HG03159 (cell line): Measurements from ENCODE around the gene DCST2.
A peak's percentile ranks its signal among the peaks of the same experiment; 100 is the strongest.

ENCODE experiments used
- ATAC-seq: cut with Tn5 transposase; IDR thresholded peaks from one replicate; pipeline ENCODE4 v1.9.1; 2021; ENCODE audit warnings: mild to moderate bottlenecking, moderate library complexity; ENCODE audit not compliant: unreplicated experiment

Gene DCST2

DNA sequence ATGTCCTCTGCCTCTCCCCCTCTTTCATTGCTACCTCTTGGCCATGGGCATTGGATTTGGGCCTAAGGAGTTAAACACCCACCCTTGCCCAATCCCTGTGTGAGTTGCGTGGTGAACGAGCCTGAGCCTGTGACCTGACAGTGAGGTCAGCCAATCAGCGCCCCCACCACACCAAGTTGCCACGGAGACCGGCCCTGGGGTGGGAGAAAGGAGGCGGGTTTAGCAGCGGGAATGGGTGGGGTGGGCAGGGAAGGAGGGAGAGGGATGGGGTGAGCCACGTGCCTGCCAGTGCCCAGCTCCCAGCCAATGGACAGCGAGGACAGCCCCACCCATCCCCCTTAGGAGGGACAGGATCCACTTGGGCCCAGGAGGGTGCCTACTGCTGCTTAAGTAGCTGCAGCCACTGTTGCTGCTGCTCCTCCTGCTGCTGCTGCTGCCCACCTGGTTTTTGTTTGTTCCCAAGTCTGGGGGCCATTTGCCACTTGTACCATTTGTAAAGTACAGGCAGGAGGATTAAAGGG lies 21.5 kb downstream of the DCST2 start:
- ATAC-seq, result no peak

DNA sequence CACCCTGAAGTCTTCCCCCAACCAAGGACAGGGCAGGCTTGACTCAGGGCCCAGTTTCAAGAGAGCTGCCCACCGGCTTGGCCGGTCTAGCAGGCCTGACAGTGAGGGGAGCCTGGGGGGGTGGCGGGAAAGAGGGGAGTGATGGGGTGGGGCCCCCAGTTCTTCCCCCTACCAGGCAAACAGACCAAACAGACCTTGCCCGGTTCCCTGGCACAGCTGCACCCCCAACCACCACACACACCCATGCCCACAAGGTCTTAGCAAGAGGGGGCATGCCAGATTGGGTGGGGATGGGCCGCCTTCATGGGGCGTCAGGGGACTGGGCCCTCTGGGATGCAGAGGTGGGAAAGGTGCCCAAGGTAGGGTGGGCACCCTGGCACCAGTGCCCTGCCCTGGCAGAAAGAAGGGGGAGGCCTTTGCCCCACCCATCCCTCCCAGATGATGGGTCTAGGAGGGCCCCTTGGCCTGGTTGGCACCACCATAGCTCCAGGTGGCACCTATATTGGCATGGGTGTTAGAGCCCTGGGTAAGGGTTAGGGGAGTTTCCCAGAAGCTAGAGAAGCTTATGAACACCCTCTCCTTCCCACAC lies 22.1 kb downstream of the DCST2 start:
- ATAC-seq, result no peak

DNA sequence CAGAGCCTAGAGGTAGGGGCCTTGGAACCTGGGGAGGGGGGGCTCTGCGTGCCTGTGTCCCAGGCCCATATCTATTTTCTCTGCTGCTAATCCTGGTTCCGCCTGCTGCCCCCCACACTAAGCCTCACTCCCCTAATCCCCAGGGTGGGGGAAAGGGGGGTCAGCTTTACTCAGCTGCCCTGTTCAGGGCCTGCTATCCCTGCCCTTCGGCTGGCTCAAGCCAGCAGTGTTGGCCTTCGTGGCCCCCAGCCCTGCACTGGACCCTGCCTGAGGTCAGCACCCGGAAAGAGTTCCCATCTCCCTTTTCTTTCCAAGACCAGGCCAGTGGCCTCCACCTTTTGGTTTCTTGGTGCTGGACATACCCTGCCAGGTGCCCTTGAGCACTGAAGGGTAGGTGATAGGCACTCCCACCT lies 22.6 kb downstream of the DCST2 start:
- ATAC-seq, result no peak

DNA sequence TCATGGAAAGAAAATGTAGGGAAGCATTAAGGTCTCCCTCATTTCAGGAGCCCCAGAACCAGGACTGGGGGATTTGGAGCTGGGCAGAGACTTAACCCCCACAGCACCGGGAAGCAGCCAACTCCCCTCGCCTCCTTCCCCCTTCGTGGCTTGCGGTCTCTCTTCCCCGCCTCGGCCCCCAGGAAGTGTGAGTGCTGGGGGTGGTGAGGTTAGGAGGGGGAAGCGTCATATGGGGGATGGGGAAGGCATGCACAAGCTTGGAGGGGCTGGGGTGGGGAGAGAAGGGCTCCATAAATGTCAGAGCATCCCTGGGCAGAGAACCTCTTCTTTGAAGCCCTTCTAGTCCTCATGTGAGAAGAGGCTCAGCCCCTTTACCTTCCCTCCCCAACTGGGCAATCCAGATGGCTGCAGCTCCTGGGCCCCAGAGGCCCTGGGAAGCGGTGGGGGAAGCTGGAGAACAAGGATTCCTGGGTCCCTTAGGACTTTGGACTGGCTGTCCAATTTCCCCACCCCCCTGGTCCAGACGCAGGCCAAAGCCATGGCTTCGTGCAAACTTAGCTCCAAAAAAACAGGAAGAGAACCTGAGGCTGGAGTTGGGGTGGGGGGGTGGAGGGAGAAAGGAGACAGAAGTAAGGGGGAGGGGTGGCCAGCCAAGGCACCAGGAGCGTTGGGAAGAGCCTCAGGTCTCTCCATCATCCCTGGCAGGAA lies 23.2 kb downstream of the DCST2 start:
- no peak for ATAC-seq

DNA sequence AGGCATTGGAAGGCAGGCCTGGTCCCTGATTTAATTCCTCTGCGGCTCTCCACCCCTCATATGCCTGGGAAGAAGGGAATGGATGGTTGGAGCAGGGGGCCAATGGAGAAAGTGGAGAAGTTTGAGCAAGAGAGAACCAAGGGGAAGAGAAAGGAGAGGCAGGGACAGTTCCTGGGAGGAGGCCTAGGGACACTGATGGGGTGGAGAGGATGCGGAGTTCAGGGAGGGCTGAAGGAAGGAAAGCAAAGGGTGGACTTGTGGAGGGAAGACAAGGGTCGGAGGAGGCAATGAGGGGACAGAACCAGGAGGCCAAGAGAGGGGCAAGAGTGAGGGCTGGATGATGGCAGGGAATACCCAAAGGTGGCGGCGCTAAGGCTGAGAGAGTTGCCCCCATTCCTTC lies 23.8 kb downstream of the DCST2 start:
- no peak for ATAC-seq

DNA sequence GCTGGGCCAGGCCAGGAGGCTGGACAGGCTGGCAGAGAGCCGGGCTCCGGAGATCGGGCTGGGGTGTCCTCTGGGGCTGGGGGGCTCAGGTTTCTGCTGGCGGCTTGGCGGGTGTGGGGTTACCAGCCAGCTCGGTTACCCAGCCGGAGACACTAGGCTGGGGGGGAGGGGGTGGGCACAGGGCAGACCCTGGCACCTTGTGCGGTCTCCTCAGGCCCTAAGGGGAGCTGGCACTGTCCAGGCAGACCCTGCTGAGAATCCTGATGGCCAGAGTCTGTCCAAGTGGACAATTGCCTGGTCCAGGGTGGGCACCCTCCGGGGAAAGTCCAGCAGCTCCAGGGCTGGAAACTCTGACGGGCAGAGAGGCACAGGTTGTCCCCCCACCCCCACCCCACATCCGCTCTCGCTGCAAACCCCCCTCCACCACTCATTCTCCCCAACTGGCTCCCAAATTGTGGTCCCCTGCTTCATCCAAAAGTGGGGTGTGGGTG lies 24.3 kb downstream of the DCST2 start:
- no peak for ATAC-seq

DNA sequence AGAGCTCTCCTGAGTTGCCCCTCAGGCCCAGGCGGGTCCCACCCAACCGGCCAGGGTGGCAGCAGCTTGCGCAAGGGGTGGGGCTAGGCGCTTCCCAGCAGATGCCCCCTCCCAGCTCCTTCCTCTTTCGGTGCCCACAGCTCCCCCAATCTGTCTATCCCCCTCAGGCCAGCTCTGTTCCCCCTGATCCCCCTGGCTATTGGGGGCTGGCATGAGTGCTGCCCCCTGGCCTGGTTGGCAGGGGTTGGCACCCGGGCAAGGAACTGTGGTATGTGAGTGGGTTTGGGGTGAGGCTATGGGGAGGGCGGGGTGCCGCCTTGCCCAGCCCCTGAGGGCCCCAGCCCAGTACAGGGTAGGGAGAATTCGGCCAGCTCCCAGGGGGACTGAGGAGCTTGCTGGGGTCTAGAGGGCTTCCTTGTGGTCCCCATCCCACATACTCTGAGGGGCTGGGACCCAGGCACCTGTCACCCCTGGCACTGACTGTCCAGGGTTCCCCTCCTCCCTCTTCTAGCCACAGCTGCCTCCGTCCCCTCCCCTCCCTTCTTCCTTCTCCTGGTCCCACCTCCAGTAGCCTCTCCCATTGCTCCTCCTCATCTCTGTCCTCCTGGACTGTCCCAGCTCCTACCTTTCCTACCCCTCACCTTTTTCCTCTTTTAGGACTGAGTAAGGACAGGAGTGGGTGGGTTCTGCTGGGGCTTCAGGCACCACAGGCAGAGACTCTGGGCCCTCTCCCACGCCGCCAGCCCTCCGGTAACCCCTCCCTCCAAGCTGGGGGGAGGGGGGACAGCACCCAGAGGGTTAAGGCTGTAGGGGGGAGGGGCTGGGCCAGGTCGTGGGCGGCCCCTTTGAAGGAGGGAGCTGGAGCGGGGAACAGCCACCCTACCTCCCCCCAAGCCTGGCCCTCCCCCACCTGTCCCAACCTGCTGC lies 25.3 kb downstream of the DCST2 start:
- no peak for ATAC-seq

DNA sequence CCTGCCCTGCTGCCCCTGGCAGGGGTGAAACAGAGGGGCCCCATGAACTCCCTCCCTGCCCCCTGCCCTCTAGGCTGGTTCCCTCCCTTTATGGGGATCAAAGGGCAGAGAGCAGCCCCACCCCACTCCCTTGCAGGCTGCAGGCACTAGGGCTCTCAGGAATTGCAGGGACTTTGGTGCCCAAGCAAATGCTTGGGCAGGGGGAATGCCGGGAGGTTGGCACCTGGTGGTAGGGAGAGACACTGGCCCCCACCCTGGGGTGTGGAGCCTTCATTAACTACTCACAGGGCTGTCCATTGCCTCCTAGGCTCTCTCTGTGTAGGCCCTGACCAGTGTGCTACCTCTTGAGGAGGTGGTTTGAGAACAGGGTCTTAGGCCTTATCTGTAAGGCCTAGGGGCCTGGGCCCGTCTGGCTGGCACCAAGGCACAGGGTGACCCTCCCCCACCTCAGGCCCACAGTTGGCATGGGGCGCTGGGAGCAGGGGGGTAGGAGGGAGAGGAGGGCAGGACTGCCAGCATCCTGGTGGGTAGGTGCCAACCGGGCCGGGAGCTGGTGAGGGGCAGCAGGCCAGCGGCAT lies 26.2 kb downstream of the DCST2 start:
- ATAC-seq, result no peak

DNA sequence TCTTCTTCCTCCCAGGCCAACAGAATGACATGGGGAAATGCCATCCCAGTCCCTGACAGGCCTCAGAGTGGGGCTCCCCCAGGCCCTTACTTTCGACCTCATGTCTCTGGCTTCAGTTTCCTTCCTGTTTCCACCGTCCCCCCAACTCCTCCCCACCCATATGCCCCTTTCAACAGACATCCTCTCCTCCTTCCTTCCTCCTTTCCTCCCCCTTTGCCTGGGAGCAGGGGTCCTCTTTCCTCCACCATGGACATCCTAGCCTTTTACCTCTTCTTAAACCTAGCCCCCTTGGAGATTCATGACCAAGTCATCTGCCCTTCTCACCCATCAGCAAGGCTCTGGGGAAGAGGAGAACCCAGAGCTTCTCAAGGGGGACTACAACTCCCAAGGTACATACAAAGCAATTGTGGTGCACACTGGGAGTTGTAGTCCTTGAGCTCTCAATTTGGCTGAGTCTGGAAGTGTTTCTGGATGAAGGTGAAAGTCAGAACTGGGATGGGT lies 26.9 kb downstream of the DCST2 start:
- no peak for ATAC-seq

DNA sequence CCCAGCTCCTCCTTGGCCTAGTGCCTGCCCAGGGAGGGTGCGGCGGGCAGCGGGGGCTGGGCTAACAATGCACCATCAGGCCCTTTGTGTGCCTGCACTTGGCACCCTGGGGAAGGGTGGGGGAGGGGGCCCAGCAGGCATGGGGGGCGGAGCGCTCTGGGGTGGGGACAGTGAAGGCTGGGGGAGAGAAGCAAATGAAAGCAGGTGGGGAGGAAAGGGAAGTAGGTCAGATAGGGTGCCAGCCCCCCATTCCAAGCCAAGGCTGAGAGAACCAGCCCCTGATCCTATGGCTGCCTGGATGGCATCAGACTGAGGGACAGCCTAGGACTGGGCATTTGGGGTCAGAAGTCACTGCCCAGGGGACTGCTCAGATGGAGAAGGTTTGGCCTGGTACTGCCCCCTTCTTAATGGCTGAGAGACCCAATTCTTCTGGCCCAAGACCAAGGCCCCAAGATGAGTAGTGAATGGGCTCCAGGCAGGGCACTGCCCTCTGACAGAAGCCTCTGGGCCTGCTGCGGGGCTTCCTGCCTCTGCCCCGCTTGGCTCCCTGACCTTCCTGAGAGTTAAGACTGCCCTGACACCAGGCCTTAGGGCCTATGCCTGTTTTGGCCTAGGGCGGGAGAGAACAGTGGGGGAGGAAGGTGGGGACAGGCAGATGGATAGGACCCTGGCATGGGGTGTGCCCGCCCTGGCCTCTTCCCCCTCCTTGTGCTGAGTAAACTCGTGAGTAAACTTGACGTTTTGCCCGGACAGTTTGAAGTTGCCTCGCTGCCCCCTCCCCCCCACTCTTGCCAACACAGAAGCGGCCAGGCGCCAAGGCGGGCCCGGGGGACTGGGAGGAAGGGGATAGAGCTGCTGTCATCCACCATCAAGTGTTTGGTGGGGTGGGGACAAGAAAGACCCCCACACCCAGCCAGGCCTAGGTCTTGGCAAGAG lies 28.2 kb downstream of the DCST2 start:
- no peak for ATAC-seq

DNA sequence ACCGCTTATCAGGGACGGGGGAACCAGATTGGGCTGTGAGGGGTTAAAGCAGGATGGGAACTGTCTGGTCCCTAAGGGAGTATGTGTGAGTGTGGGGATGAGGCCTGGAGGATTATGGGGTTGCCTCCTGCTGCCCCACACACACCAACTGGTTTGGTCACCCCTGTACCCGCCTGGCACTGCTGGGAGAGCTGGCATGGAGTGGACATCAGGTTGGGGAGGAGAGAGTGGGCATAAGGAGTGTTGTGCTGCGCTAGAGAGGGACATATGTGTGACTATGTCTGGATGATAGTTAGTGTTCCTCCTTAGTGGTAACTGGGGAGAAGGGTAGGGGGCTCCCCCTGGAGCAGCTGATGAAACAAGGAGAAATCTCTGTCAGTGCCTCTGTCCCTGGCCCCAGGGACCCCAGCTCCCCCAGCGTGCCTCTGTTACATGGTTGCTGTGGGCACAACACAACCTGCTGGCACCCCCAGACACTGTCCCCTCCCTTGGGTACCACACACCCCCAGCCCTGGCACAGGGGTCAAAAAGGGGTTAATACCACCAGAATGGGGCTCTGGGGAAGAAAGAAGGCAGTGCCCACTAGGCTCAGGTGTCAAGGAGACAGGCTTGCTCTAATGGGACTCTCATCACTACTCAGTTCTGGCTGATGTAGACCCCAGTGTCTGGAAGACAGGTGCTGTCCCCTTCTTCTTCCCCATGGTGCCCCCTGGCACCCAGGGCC lies 29.1 kb downstream of the DCST2 start:
- ATAC-seq, result no peak

DNA sequence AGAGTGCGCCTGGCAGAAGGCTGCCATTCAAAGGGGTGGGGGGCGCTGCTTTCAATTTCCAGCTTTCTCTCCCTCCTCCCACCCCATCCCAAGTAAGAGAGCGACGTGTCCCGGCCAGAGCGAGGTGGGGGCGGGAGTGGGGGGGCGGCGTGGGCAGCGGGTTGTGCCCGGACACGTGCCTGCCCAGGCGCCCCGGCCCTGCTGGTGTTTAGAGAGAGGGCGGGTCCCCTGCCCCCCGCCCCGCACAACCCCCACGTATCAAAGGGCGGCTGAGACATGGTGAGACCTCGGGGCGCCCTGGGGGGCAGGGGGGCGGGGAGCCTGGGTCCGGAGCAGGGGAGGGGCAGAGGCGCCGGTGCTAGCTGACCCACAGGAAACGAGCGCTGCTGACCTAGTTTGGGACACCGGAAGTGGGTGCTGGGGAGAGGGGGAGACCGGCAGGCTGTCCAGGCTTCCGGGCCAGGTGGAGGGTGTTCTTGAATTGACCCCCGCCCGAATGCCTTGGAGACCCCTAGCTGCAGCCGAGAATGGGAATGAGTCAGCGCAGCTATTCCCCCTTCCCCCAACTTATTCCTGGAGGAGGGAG lies 29.7 kb downstream of the DCST2 start:
- ATAC-seq, result no peak

DNA sequence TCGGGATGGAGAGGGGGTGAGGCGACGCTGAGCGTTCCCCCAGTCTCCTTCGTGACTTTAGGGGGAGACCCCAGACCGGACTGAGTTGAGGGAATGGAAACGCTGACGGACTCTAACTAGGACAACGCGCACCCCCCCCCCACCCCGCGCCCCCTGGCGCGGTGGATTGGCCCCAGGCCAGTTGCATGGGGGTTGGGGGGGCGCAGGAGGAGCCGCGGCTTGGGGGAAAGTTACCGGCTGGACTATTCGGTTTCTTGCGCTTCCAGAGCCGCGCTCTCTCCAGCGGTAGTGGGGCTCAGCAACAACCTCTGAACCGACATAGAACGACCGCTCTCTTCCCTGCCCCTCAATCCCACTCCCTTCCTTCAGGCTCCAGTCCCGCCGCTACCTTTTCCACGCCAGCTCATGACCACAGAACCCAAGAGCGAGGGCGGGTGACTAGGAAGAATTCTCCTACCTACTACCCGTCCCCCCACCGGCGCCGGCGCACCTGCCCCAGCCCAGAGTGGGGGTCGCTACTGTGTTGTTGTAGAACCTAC lies 30.3 kb downstream of the DCST2 start:
- ATAC-seq, result no peak

DNA sequence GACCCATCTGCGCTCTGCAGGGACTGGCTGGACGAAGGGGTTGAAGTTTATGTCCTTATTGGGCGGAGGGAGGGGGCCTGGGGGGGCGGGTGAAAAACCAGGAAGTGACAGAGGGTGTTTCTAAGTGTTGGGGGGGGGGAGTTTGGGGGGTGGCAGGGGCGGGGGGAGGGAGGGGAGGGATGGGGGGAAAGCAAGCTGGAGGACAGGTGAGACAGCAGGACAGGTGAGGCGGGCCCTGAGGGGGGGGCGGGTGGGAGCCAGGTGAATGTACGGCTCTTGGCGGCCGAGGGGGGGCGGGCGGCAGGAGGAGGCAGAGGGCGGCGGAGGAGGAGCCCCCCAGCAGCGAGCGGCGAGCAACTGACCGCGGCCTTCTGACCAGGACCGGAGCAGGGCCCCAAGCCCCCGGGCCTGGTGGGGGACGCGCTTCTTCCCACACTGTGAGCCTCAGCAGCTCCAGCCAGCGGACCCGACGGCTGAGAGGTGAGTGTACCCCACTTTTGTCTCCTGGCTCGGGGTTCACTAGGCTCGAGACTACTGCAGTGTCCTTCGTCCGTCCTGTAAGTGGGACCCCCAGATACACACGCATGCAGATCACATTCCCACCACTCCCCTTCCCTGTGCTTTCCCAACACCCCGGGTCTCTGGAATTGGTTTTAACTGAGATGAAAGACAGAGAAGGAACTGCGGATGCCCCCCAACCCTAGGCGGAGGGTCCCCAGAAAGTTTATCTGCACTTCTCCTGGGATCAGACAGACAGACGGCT lies 30.9 kb downstream of the DCST2 start, which contains the start of gene ZBTB7B:
TSS of gene ZBTB7B (plus strand) at position 339 of the 763 bp plus-strand sequence. CDS start 11,859 bp downstream, outside the sequence.
- ATAC-seq, result peak; percentile 3

DNA sequence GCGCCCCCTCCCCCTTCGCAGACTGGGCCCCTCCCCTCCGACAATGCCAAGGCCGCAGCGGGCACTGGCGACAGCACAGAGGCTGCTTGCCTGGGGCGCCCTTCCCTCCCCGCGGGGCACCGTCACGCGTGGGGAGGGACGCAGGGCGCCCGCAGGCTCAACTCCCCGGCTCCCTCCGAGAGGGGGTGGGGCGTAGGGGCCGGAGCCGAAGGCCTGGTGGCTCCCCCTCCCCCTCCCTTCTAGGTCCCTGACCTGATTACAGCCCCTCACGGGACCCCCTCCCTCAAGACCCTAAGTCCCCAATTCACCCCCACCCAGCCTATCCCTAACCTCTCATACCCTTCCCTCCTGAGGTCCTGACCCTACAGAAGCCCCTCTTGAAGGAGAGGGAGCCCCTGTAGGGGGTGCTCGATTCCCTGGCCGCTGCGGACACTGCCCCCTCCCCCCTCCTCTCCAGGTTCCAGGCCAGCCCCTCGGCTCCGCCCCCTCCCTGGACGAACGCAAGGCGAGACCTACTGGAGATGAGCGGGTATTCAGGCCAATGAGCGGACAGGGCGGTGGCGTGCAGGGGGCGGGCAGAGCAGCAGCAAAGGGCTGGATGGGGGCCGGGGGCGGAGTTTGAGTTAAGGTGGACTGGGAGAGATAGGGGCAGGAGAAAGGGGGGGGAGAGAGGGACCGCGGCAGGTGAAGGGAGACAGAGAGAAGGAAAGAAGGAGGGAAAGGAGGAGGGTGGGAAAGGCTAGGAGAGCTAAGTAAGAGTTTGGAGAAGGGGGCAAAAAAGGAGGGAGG lies 31.7 kb downstream of the DCST2 start:
- peak; percentile 58 for ATAC-seq

DNA sequence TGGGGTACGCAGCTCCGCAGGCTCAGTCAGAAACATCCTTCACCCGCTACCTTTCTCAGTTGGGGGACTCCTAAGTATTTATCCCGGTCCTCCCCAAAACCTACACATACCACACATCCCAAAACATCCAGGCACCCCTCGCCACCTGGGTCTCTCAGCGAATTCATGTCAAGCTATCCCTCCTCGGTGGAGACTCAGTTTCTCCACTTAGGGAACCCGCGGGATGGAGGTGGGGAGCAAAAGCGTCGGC lies 32.2 kb downstream of the DCST2 start:
- no peak for ATAC-seq
